Measurements from ENCODE around the gene VAV1.

GRCh38 chr19:6796278-6796677 is 23.8 kb downstream of the VAV1 start:
- TF ChIP-seq EZH2 (IDR thresholded peaks at IDR 0.05; ENCODE audit: insufficient read depth, poor library complexity, severe bottlenecking), result no peak
- TF ChIP-seq EZH2phosphoT487 (IDR thresholded peaks at IDR 0.05; ENCODE audit: insufficient read depth, low read depth), result no peak
